WTC11 (cell line): ENCODE results near the gene OR51D1. TPM values are rescaled to one million over a fixed set of nuclear protein-coding genes. Genes with fewer than 3 reads are reported as not detected.

Source experiments
- ATAC-seq: fragments of 200-7000 bp; cut with Tn5 transposase; 2 replicates; pipeline ENCODE4 v1.10.0; 2021; ENCODE audit warnings: mild to moderate bottlenecking, moderate library complexity
- CTCF ChIA-PET: fragments of 300-600 bp; sonication (Branson Sonifier 250); formaldehyde crosslinking; loops from one replicate; lab custom pipeline; 2021; ENCODE audit warnings: antibody characterized with exemption; lab: Charles Lee
- POLR2A ChIA-PET: fragments of 350-600 bp; sonication (Branson Sonifier 250); formaldehyde crosslinking; loops from one replicate; lab custom pipeline; 2021; ENCODE audit warnings: antibody characterized with exemption; lab: Charles Lee
- DNase-seq: peaks from one replicate; pipeline ENCODE4 v3.0.0; 2021; ENCODE audit warnings: low spot score
- H3K27ac Mint-ChIP-seq: 2 replicates; pipeline ENCODE4 v1.8.0; 2021; ENCODE audit warnings: mixed read lengths
- H3K27me3 Mint-ChIP-seq: 2 replicates; pipeline ENCODE4 v1.8.0; 2021; ENCODE audit warnings: low read depth, mild to moderate bottlenecking, moderate library complexity, mixed read lengths
- H3K36me3 Mint-ChIP-seq: 2 replicates; pipeline ENCODE4 v1.8.0; 2021; ENCODE audit warnings: mixed read lengths
- H3K4me1 Mint-ChIP-seq: 2 replicates; pipeline ENCODE4 v1.8.0; 2022; ENCODE audit warnings: mixed read lengths
- H3K4me3 Mint-ChIP-seq: 2 replicates; pipeline ENCODE4 v1.8.0; 2021; ENCODE audit warnings: mild to moderate bottlenecking, moderate library complexity, mixed read lengths
- H3K9me3 Mint-ChIP-seq: 2 replicates; pipeline ENCODE4 v1.8.0; 2021; ENCODE audit warnings: mixed read lengths
- ARID4B ChIP-seq: sonication (generic); formaldehyde crosslinking; IDR thresholded peaks from 2 replicates; pipeline ENCODE4 v1.8.0; 2023; ENCODE audit warnings: missing genetic modification reagents, mild to moderate bottlenecking, borderline replicate concordance
- ATF2 ChIP-seq: sonication (generic); formaldehyde crosslinking; IDR thresholded peaks from 2 replicates; pipeline ENCODE4 v1.8.1; 2022; ENCODE audit warnings: low read depth, missing genetic modification reagents, borderline replicate concordance
- CBFB ChIP-seq: sonication (generic); formaldehyde crosslinking; IDR thresholded peaks from 2 replicates; pipeline ENCODE4 v1.8.1; 2022; ENCODE audit warnings: mild to moderate bottlenecking, low read depth, missing genetic modification reagents
- E2F1 ChIP-seq: sonication (generic); formaldehyde crosslinking; IDR thresholded peaks from 2 replicates; pipeline ENCODE4 v1.8.0; 2022; ENCODE audit warnings: mild to moderate bottlenecking, missing genetic modification reagents
- FOXJ3 ChIP-seq: sonication (generic); formaldehyde crosslinking; IDR thresholded peaks from 2 replicates; pipeline ENCODE4 v1.9.0; 2021; ENCODE audit warnings: missing genetic modification reagents, mild to moderate bottlenecking, borderline replicate concordance
- FOXK1 ChIP-seq: sonication (generic); formaldehyde crosslinking; IDR thresholded peaks from 2 replicates; pipeline ENCODE4 v1.8.0; 2022; ENCODE audit warnings: mild to moderate bottlenecking, moderate library complexity, missing genetic modification reagents
- NFATC4 ChIP-seq: fragments of 250-450 bp; sonication (Bioruptor Pico); IDR thresholded peaks from 2 replicates; pipeline ENCODE4 v1.9.0; 2021; ENCODE audit warnings: mild to moderate bottlenecking
- NR1H2 ChIP-seq: sonication (generic); formaldehyde crosslinking; IDR thresholded peaks from 2 replicates; pipeline ENCODE4 v1.9.0; 2021; ENCODE audit warnings: mild to moderate bottlenecking, moderate library complexity, missing genetic modification reagents
- NR3C1 ChIP-seq: sonication (generic); formaldehyde crosslinking; conservative IDR thresholded peaks from 2 replicates; pipeline ENCODE4 v1.8.1; 2023; ENCODE audit warnings: low read depth, mild to moderate bottlenecking, missing genetic modification reagents
- OVOL2 ChIP-seq: fragments of 250-450 bp; sonication (Bioruptor Pico); IDR thresholded peaks from 2 replicates; pipeline ENCODE4 v1.9.0; 2021; ENCODE audit warnings: mild to moderate bottlenecking, borderline replicate concordance
- PRDM15 ChIP-seq: sonication (generic); formaldehyde crosslinking; IDR thresholded peaks from 2 replicates; pipeline ENCODE4 v1.8.0; 2022; ENCODE audit warnings: missing genetic modification reagents
- PRRX2 ChIP-seq: fragments of 250-450 bp; sonication (Bioruptor Pico); IDR thresholded peaks from 2 replicates; pipeline ENCODE4 v1.8.0; 2021; ENCODE audit warnings: mild to moderate bottlenecking
- SP1 ChIP-seq: sonication (generic); formaldehyde crosslinking; conservative IDR thresholded peaks from 2 replicates; pipeline ENCODE4 v1.8.1; 2022; ENCODE audit warnings: missing genetic modification reagents
- TEAD1 ChIP-seq: sonication (generic); formaldehyde crosslinking; IDR thresholded peaks from 2 replicates; pipeline ENCODE4 v1.8.0; 2022; ENCODE audit warnings: mild to moderate bottlenecking, missing genetic modification reagents
- ZNF121 ChIP-seq: sonication (generic); formaldehyde crosslinking; IDR thresholded peaks from 2 replicates; pipeline ENCODE4 v1.8.0; 2023; ENCODE audit warnings: missing genetic modification reagents
- ZNF281 ChIP-seq: sonication (generic); formaldehyde crosslinking; IDR thresholded peaks from 2 replicates; pipeline ENCODE4 v1.8.0; 2023; ENCODE audit warnings: mild to moderate bottlenecking, missing genetic modification reagents
- ZNF396 ChIP-seq: fragments of 250-450 bp; sonication (Bioruptor Pico); IDR thresholded peaks from 2 replicates; pipeline ENCODE4 v1.8.0; 2021; ENCODE audit warnings: mild to moderate bottlenecking, moderate library complexity, borderline replicate concordance
- ZNF423 ChIP-seq: fragments of 250-450 bp; sonication (Bioruptor Pico); IDR thresholded peaks from 2 replicates; pipeline ENCODE4 v2.1.2; 2022; ENCODE audit warnings: mild to moderate bottlenecking, moderate library complexity
- ZNF425 ChIP-seq: fragments of 250-450 bp; sonication (Bioruptor Pico); conservative IDR thresholded peaks from 2 replicates; pipeline ENCODE4 v1.9.0; 2021; ENCODE audit warnings: mild to moderate bottlenecking
- total RNA-seq: library from RNA; stranded (reverse); gene quantifications from 3 replicates; pipeline ENCODE4 v1.2.3, GENCODE V29; 2021

Gene OR51D1
- total RNA-seq, 1 experiment from 2014 or later: not detected

GRCh38 chr11:4593739-4594138 is 43.5 kb upstream of the OR51D1 start, which contains the start of gene OR52I1:
Gene OR52I1, plus strand, starts transcription at chr11:4594039. Its CDS starts 0 bp downstream, at chr11:4594039.
- Mint-ChIP-seq H3K4me1 (no peaks in the 10 kb centered on the region), H3K27ac (no peak within 1 kb of the TSS), H3K27me3 (0 out of 2 replicates have a peak, but pooled peaks cover 2% of the 10 kb centered on the region), H3K9me3 (no peaks in the 10 kb centered on the region), H3K36me3 (no peaks in the 10 kb centered on the region), H3K4me3 (no peak within 1 kb of the TSS)
- no peak for ATAC-seq
- no peak for TF ChIP-seq NR1H2 (CRISPR knock-in tag)
- TF ChIP-seq E2F1 (CRISPR knock-in tag): no peak
- TF ChIP-seq NR3C1: no peak
- TF ChIP-seq ZNF396 (CRISPR knock-in tag): no peak
- no peak for TF ChIP-seq PRDM15
- no peak for TF ChIP-seq ATF2 (CRISPR knock-in tag)
- no peak for TF ChIP-seq ARID4B (CRISPR knock-in tag)
- no peak for TF ChIP-seq PRRX2 (CRISPR knock-in tag)
- no peak for TF ChIP-seq ZNF121 (CRISPR knock-in tag)
- TF ChIP-seq NFATC4 (CRISPR knock-in tag): no peak
- TF ChIP-seq OVOL2: no peak
- TF ChIP-seq FOXJ3 (CRISPR knock-in tag): no peak
- TF ChIP-seq CBFB (CRISPR knock-in tag): no peak
- TF ChIP-seq FOXK1 (CRISPR knock-in tag): no peak
- TF ChIP-seq TEAD1 (CRISPR knock-in tag): no peak
- no peak for TF ChIP-seq ZNF423 (CRISPR knock-in tag)
- TF ChIP-seq ZNF281 (CRISPR knock-in tag): no peak
- TF ChIP-seq ZNF425: no peak
- TF ChIP-seq SP1 (CRISPR knock-in tag): no peak
- ChIA-PET POLR2A (no interaction called here), CTCF (no interaction called here)
- no peak for DNase-seq
